Stimulated activated CD8-positive, alpha-beta memory T cell treated with anti-CD3 and anti-CD28 coated beads, Interleukin-15, amount 100 ng/mL, for 48 hours (primary cell): Measurements from ENCODE around the gene SPINK4.

Experiments used
- DNase-seq, 2 donors: peaks; one replicate each; pipeline ENCODE4 v3.0.0-alpha.2; 2020; ENCODE audit warnings: low read depth in 2 of 2

The SPINK4 gene

GRCh38 chr9:33229359-33230114, 10.4 kb upstream of the SPINK4 start:
- no peak for DNase-seq

- DNase-seq = no peak
Observed at GRCh38 chr9:33230756-33231622, 9.0 kb upstream of the SPINK4 start.

DNA sequence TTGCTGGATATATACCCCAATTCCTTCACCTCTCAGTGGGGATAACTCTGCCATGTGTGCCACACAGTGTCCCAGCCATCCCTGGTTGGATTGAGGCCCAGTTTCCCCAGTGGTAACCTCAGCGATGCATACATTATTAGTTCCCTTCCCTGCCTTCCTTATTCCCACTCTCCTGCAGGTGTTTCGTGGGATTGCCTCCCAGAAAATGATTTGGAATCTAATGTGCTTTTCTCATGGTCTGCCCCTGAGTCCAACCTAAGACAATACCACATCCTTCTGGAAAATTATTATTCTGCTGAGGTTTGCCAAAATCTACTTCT, 8.4 kb upstream of the SPINK4 start:
- DNase-seq = no peak

DNA sequence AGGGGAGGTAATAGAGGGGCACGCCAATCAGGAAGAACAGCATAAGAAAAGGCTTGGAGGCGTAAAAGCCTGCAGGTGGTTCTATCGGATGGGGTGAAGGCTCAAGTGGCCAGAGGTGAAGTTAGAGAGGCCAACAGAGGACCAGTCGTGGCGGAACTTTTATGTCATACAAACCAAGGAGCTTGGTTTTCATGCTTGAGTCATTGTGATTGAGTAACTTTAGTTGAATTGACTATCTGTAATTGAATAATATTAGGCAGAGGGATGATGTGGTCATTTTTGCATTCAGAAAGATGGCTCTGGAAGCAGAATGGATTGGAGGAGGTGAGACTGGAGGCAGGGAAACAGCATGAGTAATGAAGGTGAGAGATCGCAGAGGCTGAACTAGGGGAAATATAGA, 7.2 kb upstream of the SPINK4 start:
- DNase-seq = no peak

DNA sequence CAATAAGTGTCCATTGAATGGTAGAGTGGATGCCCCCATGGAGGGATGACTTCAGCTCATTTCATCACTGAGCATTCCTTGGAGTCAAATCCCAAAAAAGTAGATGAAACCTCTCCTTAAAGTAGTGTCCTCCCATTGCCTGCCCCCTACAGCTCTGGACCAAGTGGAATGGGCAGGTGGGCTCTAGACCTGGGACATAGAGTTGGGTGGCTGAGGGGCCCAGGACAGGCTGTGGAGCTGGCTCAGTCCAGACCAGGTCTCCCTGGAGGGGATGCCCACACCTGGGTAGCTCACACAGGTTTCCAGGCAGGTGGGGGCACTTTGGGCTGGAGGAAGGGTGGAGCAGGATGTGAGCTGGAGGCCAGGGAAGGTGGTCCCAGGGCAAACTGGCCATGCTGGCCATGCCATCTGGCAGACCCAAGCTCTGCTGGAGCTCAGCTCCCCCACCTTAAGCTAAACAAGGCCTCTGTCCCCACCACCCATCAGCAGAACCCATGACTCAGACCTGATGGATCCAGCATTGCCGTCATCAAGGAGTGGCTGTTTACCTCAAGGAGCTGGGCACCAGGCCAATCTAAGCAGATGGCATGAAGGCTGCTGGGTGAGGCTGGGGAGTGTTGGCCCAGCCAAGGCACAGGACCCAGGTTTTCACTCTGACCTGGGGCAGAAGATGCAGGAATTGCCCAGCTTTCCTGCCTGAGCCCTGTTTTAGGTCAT, 6.2 kb upstream of the SPINK4 start:
- DNase-seq = no peak

GRCh38 chr9:33234511-33235467, 5.2 kb upstream of the SPINK4 start:
- DNase-seq = no peak

GRCh38 chr9:33236571-33236970, 3.4 kb upstream of the SPINK4 start:
- no peak for DNase-seq

DNA sequence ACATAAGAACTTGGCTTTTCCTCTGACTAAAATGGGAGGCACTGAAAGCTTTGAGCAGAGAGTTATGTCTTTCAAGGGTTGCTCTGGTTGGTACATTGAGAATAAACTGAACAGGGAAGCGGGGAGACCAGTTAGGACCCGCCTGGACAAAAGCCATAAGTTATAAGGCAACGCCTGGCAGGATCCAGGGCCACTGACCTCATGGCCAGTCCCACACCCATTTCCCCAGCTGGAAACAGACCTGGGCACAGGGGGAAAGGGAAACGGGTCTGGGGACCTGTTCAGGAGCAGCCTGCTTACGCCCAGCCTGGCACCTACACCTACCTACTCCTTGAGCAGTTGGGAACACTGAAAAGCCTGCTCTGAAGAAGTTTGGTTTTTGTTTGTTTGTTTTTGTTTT, 1.3 kb downstream of the SPINK4 start:
- DNase-seq = no peak

GRCh38 chr9:33242609-33243134, 2.7 kb downstream of the SPINK4 start:
- no peak for DNase-seq

DNA sequence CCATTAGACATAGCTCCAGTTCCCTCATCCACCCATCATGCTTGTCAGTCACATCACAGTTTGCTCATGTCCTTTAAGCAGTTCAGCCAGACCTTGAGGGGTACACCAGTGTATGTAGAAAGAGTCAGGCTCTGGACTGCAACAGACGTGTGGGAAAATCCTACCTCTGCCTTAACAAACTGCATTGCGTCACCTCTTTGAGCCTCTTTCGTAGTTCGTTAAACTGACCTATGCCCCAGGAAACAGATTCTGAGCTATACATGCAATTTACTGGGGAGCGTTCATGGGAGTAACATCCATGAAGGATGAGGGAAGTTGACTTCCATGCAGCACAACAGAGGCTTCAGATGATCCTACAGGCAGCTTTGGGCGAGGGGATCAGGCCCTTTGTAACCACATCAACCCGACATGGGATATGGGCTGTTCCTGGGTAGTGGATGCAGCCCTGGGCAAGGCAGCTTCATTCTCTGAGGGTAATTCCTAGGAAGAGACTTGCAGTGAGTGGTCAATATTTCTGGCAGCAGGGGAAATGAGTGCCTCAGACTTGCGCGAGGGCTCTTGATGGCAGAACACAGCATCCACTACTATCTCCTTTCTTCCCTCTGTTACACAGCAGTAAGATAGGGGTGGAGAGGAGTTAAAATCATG, 4.3 kb downstream of the SPINK4 start:
- no peak for DNase-seq

DNA sequence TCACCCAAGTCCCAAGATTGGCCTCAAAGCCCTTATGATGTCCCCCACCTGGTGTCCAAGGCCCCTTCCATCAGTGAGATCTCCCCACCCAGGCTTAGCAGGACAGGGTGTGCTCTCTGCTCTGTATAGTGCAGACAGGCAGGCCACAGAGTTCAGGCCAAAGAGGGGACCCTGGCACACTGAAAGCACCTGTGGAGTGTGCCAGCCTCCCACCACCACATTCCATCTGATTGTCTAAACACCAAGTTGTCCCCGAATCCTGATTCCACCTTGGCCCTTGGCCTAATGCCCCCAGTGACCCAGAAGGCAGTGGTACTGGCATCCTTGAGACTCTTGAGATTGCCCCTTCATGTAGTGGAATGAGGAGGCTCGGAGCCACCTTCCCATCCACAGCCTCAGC, 5.4 kb downstream of the SPINK4 start:
- DNase-seq = no peak

- no peak for DNase-seq
Observed at GRCh38 chr9:33246269-33246860, 6.4 kb downstream of the SPINK4 start.

GRCh38 chr9:33248606-33249005, 8.6 kb downstream of the SPINK4 start:
- no peak for DNase-seq

DNA sequence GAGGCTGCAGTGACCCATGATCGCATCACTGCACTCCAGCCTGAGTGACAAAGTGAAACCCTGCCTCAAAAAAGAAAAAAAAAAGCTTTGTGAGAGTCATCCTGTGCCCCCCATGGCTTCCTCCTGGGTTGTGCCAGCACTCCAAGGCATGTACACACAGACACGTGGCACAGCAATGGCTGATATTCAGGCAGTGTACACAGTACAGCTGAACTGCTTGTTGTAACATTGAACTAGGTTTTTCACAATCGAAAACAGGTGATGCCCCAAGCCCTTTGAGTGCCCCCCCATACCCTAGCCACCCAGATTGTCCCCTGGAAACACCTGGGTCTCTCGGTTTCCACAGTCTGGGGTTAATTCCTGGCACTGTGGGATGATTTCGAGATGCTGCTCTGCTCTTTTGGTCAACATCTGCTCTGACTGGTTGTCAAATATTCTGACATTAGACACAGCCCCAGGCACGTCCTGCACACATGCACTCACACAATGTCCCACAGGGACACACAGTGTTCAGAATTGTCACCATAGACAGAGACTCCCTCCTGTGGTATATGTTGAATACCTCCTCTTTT, 9.2 kb downstream of the SPINK4 start:
- DNase-seq = no peak

GRCh38 chr9:33249983-33250382, 10.0 kb downstream of the SPINK4 start:
- no peak for DNase-seq

DNA sequence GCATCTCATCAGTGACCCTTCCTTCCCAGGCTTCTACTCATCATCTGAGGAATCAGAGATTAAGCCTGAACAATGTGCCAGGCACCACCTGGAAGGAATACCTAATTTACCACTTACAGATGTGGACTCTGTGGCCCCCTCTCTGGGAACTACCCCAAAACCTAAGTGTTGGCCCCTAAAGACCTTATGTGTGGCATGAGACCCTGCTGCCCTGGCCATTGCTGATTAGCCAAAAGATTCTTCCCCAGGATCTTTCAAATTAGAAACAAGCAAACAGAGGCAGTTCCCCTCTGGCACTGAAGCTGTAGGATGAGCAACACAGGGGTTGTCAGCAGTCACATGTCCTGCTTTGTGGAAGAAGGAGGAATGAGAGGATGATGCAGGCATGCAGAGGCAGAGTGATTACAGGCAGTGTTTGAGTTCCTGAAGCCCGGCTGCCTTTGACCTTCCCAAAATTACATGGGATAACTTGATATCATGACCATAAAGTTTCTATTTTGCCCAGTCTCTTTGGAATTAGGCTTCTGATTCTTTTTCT, 10.6 kb downstream of the SPINK4 start:
- no peak for DNase-seq

GRCh38 chr9:33254211-33254610, 14.2 kb downstream of the SPINK4 start:
- no peak for DNase-seq

- no peak for DNase-seq
Observed at GRCh38 chr9:33255014-33255413, 15.0 kb downstream of the SPINK4 start.

DNA sequence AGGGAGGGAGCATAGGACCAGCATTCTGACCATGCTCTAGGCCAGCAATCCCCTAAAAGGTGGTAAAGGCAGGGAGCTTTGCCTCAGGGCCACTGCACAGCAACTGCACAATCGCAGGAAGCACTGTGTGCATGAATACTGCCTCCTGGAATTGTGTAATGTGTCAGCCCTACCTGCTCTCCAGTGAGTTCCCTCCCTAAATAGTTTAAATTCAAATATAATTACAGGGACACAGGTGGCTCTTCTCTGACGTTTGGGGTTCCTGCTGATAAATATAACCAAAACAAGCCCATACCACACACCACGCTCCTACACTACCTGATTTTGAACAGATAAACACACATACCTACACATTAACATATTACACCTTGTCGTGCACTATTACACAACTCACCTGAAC, 15.5 kb downstream of the SPINK4 start:
- no peak for DNase-seq

DNA sequence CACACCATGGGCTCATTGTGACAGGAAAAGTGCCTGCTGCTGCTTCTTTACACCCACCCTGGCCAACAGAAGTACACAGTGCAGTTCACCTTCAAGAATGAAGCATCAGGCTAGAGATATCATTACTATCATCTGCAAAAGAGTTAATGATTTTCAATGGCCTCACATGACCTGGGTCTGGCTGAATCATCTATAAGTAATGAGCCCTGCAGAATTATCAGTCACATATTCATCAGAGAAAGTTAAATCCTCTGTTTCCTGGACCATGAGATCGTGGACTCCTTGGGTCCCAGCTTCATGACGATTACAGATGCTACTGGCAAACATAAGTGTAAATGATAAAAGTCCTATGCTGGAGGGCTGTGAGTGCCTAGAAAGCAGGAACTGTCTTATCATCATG, 16.3 kb downstream of the SPINK4 start:
- DNase-seq = no peak
